HG03066 (cell line): Measurements from ENCODE around the gene TMPRSS9.

Source experiments
- ATAC-seq: cut with Tn5 transposase; IDR thresholded peaks from one replicate; pipeline ENCODE4 v1.9.1; 2021; ENCODE audit warnings: low read depth; ENCODE audit not compliant: unreplicated experiment

The TMPRSS9 gene

GRCh38 chr19:2358548-2359173 is 1.4 kb upstream of the TMPRSS9 start:
- ATAC-seq, result no peak

GRCh38 chr19:2360833-2361232 is 768 bp downstream of the TMPRSS9 start:
- no peak for ATAC-seq

- no peak for ATAC-seq
Observed at GRCh38 chr19:2361246-2362045, 1.4 kb downstream of the TMPRSS9 start.

- no peak for ATAC-seq
Observed at GRCh38 chr19:2362046-2362969, 2.2 kb downstream of the TMPRSS9 start.

GRCh38 chr19:2362970-2363300 is 2.9 kb downstream of the TMPRSS9 start:
- ATAC-seq, result no peak

- no peak for ATAC-seq
Observed at GRCh38 chr19:2363419-2363818, 3.4 kb downstream of the TMPRSS9 start.

GRCh38 chr19:2365201-2365970 is 5.3 kb downstream of the TMPRSS9 start:
- no peak for ATAC-seq

- ATAC-seq, result no peak
Observed at GRCh38 chr19:2371656-2372055, 11.6 kb downstream of the TMPRSS9 start.

- no peak for ATAC-seq
Observed at GRCh38 chr19:2372076-2372612, 12.1 kb downstream of the TMPRSS9 start.

GRCh38 chr19:2374808-2375207 is 14.7 kb downstream of the TMPRSS9 start:
- no peak for ATAC-seq

- no peak for ATAC-seq
Observed at GRCh38 chr19:2375353-2376121, 15.5 kb downstream of the TMPRSS9 start.

- ATAC-seq, result no peak
Observed at GRCh38 chr19:2376784-2377519, 16.9 kb downstream of the TMPRSS9 start.

GRCh38 chr19:2380567-2380966 is 20.5 kb downstream of the TMPRSS9 start:
- ATAC-seq, result no peak

- ATAC-seq, result no peak
Observed at GRCh38 chr19:2381148-2381820, 21.2 kb downstream of the TMPRSS9 start.

GRCh38 chr19:2382530-2383222 is 22.6 kb downstream of the TMPRSS9 start:
- no peak for ATAC-seq

- ATAC-seq, result no peak
Observed at GRCh38 chr19:2385053-2385721, 25.1 kb downstream of the TMPRSS9 start.
